GM23338 (cell line): ENCODE measurements around the gene YIPF4. TPM values are rescaled to one million over a fixed set of nuclear protein-coding genes. Genes with fewer than 3 reads are reported as not detected.

Experiments
- ATAC-seq: fragments of 200-7000 bp; cut with Tn5 transposase; 3 replicates; pipeline ENCODE4 v1.9.1; 2020
- DNase-seq: peaks from one replicate; pipeline ENCODE4 v3.0.0-alpha.2; 2015; ENCODE audit warnings: low spot score
- H2AFZ ChIP-seq: fragments of 200-600 bp; sonication (generic); 2 replicates; pipeline ENCODE4 v1.8.0; 2016; ENCODE audit warnings: antibody characterized with exemption, mild to moderate bottlenecking, moderate library complexity
- H3F3A ChIP-seq: fragments of 200-600 bp; sonication (generic); replicated peaks from 2 replicates; pipeline ENCODE4 v1.8.0; 2017; ENCODE audit warnings: antibody characterized with exemption, mixed run types, low read depth
- H3K27ac ChIP-seq: fragments of 200-600 bp; sonication (generic); 2 replicates; pipeline ENCODE4 v1.6.1; 2016; ENCODE audit warnings: low read depth
- H3K27me3 ChIP-seq: fragments of 200-600 bp; sonication (generic); 2 replicates; pipeline ENCODE4 v1.8.0; 2016; ENCODE audit warnings: mild to moderate bottlenecking, mixed run types, moderate library complexity; ENCODE audit not compliant: insufficient read depth
- H3K36me3 ChIP-seq: fragments of 200-600 bp; sonication (generic); 2 replicates; pipeline ENCODE4 v1.8.0; 2016; ENCODE audit warnings: mild to moderate bottlenecking; ENCODE audit not compliant: insufficient read depth
- H3K4me1 ChIP-seq: fragments of 200-600 bp; sonication (generic); 2 replicates; pipeline ENCODE4 v1.8.0; 2016; ENCODE audit warnings: mild to moderate bottlenecking, moderate library complexity; ENCODE audit not compliant: insufficient read depth
- H3K4me2 ChIP-seq: fragments of 200-600 bp; sonication (generic); 2 replicates; pipeline ENCODE4 v1.7.1; 2017; ENCODE audit warnings: mixed run types
- H3K4me3 ChIP-seq: fragments of 200-600 bp; sonication (generic); 2 replicates; pipeline ENCODE4 v1.6.1; 2016; ENCODE audit warnings: mixed run types
- H3K79me2 ChIP-seq: fragments of 200-600 bp; sonication (generic); replicated peaks from 2 replicates; pipeline ENCODE4 v1.8.0; 2017; ENCODE audit warnings: mild to moderate bottlenecking; ENCODE audit not compliant: insufficient read depth
- H3K9me2 ChIP-seq: fragments of 200-600 bp; sonication (generic); 2 replicates; pipeline ENCODE4 v1.8.0; 2017; ENCODE audit not compliant: insufficient read depth
- H4K20me1 ChIP-seq: fragments of 200-600 bp; sonication (generic); replicated peaks from 2 replicates; pipeline ENCODE4 v1.8.0; 2017; ENCODE audit warnings: mild to moderate bottlenecking; ENCODE audit not compliant: insufficient read depth
- H3K27ac Mint-ChIP-seq: 2 replicates; pipeline ENCODE4 v1.8.0; 2020; ENCODE audit warnings: inconsistent platforms, mild to moderate bottlenecking, moderate library complexity, mixed read lengths
- H3K27me3 Mint-ChIP-seq: 3 replicates; pipeline ENCODE4 v1.8.0; 2022; ENCODE audit warnings: low read depth, mild to moderate bottlenecking, moderate library complexity, mixed read lengths, inconsistent platforms; ENCODE audit not compliant: insufficient read depth, poor library complexity
- H3K36me3 Mint-ChIP-seq: 3 replicates; pipeline ENCODE4 v1.8.0; 2021; ENCODE audit warnings: low read depth, mild to moderate bottlenecking, inconsistent platforms, moderate library complexity, mixed read lengths
- H3K4me1 Mint-ChIP-seq: 3 replicates; pipeline ENCODE4 v1.8.0; 2020; ENCODE audit warnings: mild to moderate bottlenecking, inconsistent platforms, mixed read lengths
- H3K4me3 Mint-ChIP-seq: 3 replicates; pipeline ENCODE4 v1.8.0; 2021; ENCODE audit warnings: moderate library complexity, mild to moderate bottlenecking, inconsistent platforms, mixed read lengths
- H3K9me3 Mint-ChIP-seq: 3 replicates; pipeline ENCODE4 v1.8.0; 2020; ENCODE audit warnings: moderate library complexity, mild to moderate bottlenecking, inconsistent platforms, mixed read lengths
- CTCF ChIP-seq, 2 experiments: fragments of 200-600 bp in 1 of 2; sonication (generic) in 1 of 2; conservative IDR thresholded peaks; 2 replicates each; pipeline versions ENCODE4 v1.5.1 to v1.6.1; 2016 to 2017; ENCODE audit warnings: antibody characterized with exemption in 2 of 2, low read depth in 2 of 2, mild to moderate bottlenecking in 2 of 2, moderate library complexity in 1 of 2
- ETS1 ChIP-seq: IDR thresholded peaks from 2 replicates; pipeline ENCODE4 v1.6.1; 2016; ENCODE audit warnings: antibody characterized with exemption
- EZH2phosphoT487 ChIP-seq: fragments of 200-600 bp; sonication (generic); IDR thresholded peaks from one replicate; pipeline ENCODE4 v1.8.1; 2018; ENCODE audit warnings: antibody characterized with exemption; ENCODE audit not compliant: unreplicated experiment
- JUNB ChIP-seq: IDR thresholded peaks from one replicate; pipeline ENCODE4 v1.6.1; 2016; ENCODE audit warnings: antibody characterized with exemption; ENCODE audit not compliant: unreplicated experiment
- POLR2AphosphoS5 ChIP-seq: IDR thresholded peaks from 2 replicates; pipeline ENCODE4 v1.6.1; 2016; ENCODE audit warnings: antibody characterized with exemption, low read depth
- REST ChIP-seq: IDR thresholded peaks from one replicate; pipeline ENCODE4 v1.6.1; 2018; ENCODE audit warnings: antibody characterized with exemption; ENCODE audit not compliant: unreplicated experiment
- ZNF114 ChIP-seq: fragments of 250-450 bp; sonication (Bioruptor Pico); IDR thresholded peaks from 2 replicates; pipeline ENCODE4 v1.5.0; 2020; ENCODE audit warnings: mild to moderate bottlenecking, moderate library complexity
- ZNF331 ChIP-seq: fragments of 250-450 bp; sonication (Bioruptor Pico); IDR thresholded peaks from 2 replicates; pipeline ENCODE4 v1.5.0; 2020; ENCODE audit warnings: low read depth, mild to moderate bottlenecking, moderate library complexity
- ZNF462 ChIP-seq: fragments of 250-450 bp; sonication (Bioruptor Pico); IDR thresholded peaks from 2 replicates; pipeline ENCODE4 v1.5.0; 2020; ENCODE audit warnings: mild to moderate bottlenecking, moderate library complexity
- polyA plus RNA-seq: library from polyadenylated mRNA; unstranded; fragments of >200 nt; fragmentation: Nextera tagmentation; extraction: Ambion mirVana; gene quantifications from 2 replicates; pipeline ENCODE4 v1.2.1, GENCODE V29; 2016
- total RNA-seq: library from RNA; depleted of rRNA; stranded (reverse); fragments of >200 nt; shearing (Covaris generic); gene quantifications from 2 replicates; pipeline ENCODE4 v1.2.3, GENCODE V29; 2014

YIPF4 gene
- total and polyA plus RNA-seq, 2 experiments from 2014 or later, result 14.2 to 24.9 TPM

GRCh38 chr2:32262105-32262504 lies 15.6 kb upstream of the YIPF4 start (continued):
- TF ChIP-seq ZNF462 (no peak), ETS1 (no peak), ZNF114 (no peak)

GRCh38 chr2:32264422-32265105 lies 13.1 kb upstream of the YIPF4 start, which contains the start of gene NLRC4:
NLRC4 (minus strand) TSS chr2:32264886; CDS start chr2:32256775, 8,111 bp downstream.
- H3K79me2 ChIP-seq, result no peaks in the 10 kb centered on the region
- Mint-ChIP-seq H3K9me3 (no peaks in the 10 kb centered on the region), H3K4me3 (no peak within 1 kb of the TSS), H3K4me1 (no peaks in the 10 kb centered on the region), H3K36me3 (no peaks in the 10 kb centered on the region), H3K27ac (no peak within 1 kb of the TSS), H3K27me3 (peaks cover 4% of the 10 kb centered on the region)
- H4K20me1 ChIP-seq, result no peaks in the 10 kb centered on the region
- H3K9me2 ChIP-seq, result no peaks in the 10 kb centered on the region
- ATAC-seq, result no peak
- no peaks in the 10 kb centered on the region for H3K36me3 ChIP-seq
- no peaks in the 10 kb centered on the region for H3K27me3 ChIP-seq
- no peak for DNase-seq
- TF ChIP-seq JUNB, result no peak
- TF ChIP-seq ZNF331 (CRISPR knock-in tag), result no peak
- TF ChIP-seq EZH2phosphoT487, result no peak
- no peak for TF ChIP-seq CTCF (conservative IDR thresholded peaks at IDR 0.05; ENCODE audit: low read depth in 2 of 2)
- no peak for TF ChIP-seq POLR2AphosphoS5
- TF ChIP-seq REST, result no peak
- H3K4me1 ChIP-seq, result no peaks in the 10 kb centered on the region
- no peak within 1 kb of the TSS for H3K4me2 ChIP-seq
- H3K4me3 ChIP-seq, result no peak within 1 kb of the TSS
- no peak within 1 kb of the TSS for H3K27ac ChIP-seq
- H2AFZ ChIP-seq, result peak within 1 kb of the TSS; percentile 79
- no peaks in the 10 kb centered on the region for H3F3A ChIP-seq
